COR-L47 (cell line): ENCODE results near the gene SMC4.

Source experiments
- DNase-seq: peaks from one replicate; lab custom pipeline; 2025; lab: John Stamatoyannopoulos, UW

The SMC4 gene

DNA sequence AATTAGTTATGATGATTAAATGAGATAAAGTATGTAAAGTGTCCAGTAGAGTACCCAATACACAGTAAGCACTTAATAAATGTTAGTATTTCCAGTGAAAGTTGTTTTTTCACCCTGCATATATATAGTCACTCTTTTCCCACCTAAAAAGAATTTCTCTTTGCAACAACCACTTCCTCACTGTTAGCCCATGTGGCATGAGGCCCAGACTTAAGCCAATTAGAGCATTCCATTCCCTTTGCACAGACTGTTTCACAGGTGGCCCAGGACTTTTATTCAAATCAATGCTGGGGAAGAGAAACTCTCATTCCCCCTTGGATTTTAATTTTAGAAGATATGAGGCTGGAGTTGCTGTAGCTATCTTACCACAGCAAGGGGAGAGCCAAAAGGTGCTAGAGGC lies 4.2 kb upstream of the SMC4 start:
- DNase-seq, result no peak

- DNase-seq, result no peak
Measured at GRCh38 chr3:160398820-160399124, 678 bp upstream of the SMC4 start.

DNA sequence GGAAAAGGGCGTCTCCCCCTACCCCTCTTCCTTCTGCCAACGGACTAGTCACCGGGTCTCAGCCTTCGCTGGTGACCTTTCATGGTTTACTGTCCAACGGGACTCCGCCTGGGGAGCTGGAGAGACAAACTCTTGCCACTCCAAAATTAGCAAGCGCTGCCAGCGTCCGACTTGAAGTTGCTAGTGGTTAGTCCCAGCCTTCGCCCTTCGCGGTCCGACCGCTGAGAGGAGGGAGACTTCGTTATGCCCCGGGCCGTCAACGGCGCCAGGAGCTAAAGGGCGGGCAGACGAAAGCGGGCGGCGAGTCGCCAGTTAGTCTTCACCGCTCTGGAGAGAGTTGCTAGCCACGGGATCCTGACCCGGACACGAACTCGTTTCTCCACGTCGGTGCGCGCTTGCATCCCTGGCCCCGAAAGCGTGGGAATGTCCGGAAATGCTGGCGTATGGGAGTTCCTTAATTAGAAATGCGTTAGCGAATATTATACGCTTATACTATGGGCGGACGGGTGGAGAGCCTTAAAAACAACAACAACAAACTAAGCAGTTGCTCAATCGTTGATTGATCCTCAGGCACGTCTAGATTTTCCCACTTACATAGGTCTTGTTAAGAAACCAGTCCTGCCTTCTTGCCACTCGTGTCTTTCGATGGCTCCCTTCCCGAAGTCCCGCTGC lies 716 bp downstream of the SMC4 start:
- peak; percentile 51 for DNase-seq

DNA sequence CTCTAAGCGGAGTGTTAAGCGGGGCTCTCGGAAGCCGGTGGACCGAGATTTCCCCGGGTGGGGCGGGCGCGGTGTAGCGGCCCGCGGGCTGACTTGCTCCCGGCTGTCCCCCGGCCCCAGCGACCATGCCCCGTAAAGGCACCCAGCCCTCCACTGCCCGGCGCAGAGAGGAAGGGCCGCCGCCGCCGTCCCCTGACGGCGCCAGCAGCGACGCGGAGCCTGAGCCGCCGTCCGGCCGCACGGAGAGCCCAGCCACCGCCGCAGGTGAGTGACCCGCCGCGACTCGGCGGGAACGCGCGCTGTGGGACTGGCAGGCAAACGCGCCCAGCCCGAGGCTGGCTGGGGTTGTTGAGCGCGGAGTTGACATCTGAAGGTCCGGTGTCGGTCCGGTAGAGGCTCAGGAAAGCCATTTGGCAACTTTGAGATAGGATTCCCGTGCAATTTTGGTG lies 1.3 kb downstream of the SMC4 start:
- DNase-seq, result no peak

GRCh38 chr3:160401291-160402095 lies 2.0 kb downstream of the SMC4 start:
- peak; percentile 36 for DNase-seq

DNA sequence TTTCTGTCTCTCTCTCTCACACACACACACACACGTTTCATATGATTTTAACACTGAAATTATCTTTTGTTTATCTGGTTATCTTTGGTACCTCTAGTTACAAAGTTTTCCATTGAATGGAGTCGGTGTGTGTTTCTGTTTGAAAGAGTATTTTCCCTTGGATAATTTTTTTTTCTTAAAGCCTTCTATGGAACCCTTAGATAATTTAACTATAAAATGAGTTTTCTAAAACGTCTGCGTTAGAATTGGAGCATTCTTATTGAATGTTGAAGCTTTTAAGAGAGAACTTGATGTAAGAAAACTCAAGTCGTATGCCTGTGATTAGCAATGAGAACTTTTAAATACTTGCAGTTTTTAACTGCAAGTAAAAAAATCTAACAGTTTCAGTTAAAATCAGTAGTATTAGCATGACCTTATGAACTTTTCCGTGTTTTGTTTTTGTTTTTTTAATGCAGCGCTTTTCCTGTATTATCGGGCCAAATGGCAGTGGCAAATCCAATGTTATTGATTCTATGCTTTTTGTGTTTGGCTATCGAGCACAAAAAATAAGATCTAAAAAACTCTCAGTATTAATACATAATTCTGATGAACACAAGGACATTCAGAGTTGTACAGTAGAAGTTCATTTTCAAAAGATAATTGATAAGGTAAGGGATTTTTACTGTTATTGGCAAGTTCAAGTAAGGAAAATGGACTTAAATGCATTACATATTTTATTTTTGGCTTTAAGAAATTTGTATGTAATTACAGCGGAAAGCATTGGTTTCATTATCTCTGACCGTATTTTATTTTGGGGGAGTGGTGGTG lies 3.0 kb downstream of the SMC4 start:
- DNase-seq, result no peak

- no peak for DNase-seq
Measured at GRCh38 chr3:160403028-160403545, 3.6 kb downstream of the SMC4 start.

DNA sequence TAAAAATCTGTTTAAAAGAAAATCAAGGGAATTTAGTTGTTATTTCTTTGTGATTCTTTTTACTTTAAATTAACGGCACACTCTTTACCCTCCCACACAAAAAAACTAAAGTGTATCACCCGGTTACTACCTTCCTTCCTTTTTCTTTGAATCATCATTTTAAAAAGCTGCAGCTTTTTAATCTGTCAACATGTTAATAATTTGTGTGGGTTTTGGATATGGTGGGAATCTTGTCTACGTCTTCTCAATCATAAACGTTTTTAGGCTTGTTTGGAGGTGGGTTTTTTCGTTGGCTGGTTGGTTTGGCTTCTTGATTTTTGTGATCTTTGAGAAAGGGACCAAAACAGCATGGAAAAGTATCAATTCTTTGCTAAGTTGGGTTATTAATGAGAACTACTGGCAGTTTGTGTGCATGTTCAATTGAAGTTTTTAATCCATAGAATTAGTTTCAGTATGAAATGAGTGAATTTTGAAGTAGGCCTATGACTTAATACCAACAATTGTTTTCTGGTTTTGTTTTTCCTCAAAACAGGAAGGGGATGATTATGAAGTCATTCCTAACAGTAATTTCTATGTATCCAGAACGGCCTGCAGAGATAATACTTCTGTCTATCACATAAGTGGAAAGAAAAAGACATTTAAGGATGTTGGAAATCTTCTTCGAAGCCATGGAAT lies 4.5 kb downstream of the SMC4 start:
- DNase-seq, result no peak

DNA sequence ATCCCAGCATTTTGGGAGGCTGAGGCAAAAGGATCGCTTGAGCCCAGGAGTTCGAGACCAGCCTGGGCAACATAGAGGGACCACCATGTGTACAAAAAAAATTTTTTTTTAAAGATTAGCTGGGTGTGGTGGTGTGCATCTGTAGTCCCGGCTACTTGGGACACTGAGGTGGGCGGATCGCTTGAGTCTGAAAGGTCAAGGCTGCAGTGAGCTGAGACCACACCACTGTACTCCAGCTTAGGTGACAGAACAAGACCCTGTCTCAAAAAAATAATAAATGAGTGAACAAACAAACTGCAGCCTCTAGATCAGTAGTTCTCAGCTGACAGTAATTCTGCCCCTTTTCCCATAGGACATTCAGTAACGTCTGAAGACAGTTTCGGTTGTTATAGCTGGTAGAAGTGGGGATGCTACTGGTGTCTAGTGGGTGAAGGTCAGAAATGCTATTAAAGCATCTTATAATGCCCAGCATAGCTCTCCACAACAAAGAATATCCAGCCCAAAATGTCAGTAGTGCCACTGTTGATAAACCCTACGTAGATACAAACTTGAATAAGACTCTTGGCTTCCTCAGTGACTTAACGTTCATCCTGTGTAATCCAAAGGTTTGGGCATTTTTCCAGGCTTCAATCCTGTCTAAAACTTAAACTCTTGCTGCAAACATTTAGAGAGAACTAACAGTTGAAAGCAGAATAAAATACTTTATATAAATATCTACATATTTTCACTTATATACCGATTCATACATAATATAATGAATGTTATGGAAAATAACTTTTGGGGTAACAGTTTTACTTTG lies 10.6 kb downstream of the SMC4 start:
- DNase-seq, result no peak

GRCh38 chr3:160412477-160412876 lies 13.0 kb downstream of the SMC4 start:
- no peak for DNase-seq

DNA sequence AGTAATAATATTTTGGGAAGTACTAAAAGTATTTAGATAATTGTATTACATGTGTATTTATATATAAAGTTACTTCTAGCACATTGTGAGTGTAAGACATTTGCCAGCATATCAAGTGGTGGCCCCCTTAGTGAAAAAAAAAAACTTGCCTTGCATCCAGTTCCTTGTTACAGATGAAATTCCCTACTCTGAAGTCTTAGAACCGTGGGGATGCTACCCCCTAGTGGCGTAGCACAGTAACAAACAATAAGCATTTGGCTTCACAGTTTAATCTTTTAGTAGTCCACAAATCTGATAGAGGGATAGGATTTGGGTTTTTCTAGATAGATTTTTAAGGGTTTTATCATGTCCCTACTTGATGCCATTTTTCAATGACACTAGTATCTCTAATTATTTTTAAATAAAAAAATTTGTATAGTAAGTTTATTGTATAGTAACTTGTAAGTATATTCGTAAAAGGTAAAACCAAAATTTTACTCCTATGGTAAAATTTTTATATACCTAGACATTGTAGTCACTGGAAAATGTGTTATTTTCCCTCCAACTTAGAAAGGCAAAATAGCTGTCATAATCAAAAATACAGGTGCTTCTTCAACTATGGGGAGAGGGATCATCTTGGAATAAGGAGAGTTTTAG lies 14.3 kb downstream of the SMC4 start:
- peak; percentile 75 for DNase-seq

DNA sequence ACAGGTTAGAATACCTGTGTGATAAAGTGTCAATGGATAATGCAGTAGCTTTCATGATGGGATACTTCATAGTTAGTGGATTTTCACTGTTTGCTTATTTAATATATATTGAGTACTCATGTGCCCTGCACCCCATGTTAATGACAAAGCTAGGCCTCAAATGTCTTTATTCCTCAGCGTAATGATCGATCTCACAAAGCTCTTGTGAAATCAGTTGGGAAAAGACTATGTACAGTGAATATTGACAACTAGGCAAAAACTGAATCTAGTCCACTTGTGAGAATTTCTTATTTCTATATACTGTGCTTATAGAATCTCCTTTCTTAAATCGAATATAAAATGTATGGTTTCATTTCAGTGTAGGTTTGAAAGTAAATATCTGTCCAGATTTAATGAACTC lies 17.9 kb downstream of the SMC4 start:
- no peak for DNase-seq

GRCh38 chr3:160427832-160428424 lies 28.5 kb downstream of the SMC4 start:
- no peak for DNase-seq

GRCh38 chr3:160434071-160434470 lies 34.6 kb downstream of the SMC4 start:
- no peak for DNase-seq

DNA sequence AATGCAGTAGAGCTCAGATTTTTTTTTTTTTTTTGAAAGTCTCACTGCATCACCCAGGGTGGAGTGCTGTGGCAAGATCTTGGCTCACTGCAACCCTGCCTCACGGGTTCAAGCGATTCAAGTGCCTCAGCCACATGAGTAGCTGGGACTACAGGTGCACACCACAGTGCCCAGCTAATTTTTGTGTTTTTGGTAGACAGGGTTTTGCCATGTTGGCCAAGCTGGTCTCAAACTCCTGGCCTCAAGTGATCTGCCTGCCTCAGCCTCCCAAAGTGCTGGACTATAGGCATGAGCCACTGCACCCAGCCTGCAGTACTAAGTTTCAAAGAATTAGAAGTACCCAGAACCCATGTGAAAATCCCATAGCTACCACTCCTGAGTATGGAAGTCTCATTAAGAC lies 35.6 kb downstream of the SMC4 start:
- DNase-seq, result no peak

- no peak for DNase-seq
Measured at GRCh38 chr3:160435747-160436146, 36.3 kb downstream of the SMC4 start.

DNA sequence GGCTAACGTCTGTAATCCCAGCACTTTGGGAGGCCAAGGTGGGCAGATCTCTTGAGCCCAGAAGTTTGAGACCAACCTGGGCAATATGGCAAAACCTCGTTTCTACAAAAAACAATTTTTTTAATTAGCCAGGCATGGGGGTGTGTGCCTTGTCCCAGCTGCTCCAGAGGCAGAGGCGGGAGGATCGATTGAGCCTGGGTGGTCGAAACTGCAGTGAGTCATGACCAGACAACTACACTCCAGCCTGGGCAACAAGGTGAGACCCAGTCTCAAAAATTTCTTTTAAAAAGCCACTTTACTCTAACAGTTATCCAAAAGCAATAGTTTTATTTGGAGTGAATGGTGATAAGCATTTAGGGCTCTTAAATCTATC lies 37.6 kb downstream of the SMC4 start:
- no peak for DNase-seq

DNA sequence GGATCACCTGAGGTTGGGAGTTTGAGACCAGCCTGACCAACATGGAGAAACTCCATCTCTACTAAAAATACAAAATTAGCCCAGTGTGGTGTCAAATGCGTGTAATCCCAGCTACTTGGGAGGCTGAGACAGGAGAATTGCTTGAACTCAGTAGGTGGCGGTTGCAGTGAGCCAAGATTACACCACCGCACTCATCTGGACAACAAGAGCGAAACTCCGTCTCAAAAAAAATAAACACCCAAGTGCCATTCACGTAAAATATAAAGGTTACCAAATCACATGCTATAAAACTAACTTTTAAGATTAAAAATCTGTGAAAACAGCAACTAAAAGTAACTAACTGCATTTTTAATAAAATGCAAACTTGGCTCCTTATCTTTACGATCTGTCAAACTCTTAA lies 41.2 kb downstream of the SMC4 start:
- DNase-seq, result no peak

- DNase-seq, result no peak
Measured at GRCh38 chr3:160444411-160444810, 45.0 kb downstream of the SMC4 start.

- no peak for DNase-seq
Measured at GRCh38 chr3:160445854-160446253, 46.4 kb downstream of the SMC4 start.
